NAMALWA (cell line): Measurements from ENCODE around the gene GNB1.
"Not testable (repeated sequence)": the region's sequence is repeated elsewhere in the genome, so short reads cannot be mapped to it uniquely, and the experiment has no call there.

ENCODE experiments used
- DNase-seq: peaks from one replicate; pipeline ENCODE4 v3.0.0-alpha.2; 2015; ENCODE audit warnings: low spot score

The GNB1 gene

DNA sequence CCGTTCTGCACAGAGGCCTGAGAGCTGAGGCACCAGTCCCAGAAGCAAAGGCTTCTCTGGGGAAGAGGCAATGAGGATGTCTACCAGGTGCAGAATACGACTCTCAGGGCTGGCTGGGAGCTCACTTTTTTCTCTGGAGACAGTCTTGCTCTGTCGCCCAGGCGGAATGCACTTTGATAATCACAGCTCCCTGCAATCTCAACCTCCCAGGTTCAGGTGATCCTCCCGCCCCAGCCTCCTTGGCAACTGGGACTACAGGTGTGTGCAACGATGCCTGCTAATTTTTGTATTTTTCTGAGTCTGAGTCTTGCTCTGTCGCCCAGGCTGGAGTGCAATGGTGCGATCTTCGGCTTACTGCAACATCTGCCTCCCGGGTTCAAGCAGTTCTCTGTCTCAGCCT, 130.2 kb downstream of the GNB1 start:
- DNase-seq: peak; percentile 35

DNA sequence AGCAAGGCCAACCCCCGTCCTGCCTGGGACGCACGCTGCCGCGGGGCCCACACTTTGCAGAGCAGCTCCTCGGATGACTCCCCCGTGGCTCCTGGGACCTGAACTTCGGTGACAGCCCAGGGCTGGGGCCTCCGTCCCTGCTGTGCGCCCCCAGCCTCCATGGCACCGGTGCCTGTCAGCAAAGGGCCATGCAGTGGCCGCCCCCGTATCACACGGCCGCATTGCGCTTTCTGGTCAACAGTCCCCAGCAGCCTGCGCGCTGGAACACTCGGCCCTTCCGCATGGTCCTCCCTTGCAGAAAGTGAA, 130.6 kb downstream of the GNB1 start:
- DNase-seq: no peak

DNA sequence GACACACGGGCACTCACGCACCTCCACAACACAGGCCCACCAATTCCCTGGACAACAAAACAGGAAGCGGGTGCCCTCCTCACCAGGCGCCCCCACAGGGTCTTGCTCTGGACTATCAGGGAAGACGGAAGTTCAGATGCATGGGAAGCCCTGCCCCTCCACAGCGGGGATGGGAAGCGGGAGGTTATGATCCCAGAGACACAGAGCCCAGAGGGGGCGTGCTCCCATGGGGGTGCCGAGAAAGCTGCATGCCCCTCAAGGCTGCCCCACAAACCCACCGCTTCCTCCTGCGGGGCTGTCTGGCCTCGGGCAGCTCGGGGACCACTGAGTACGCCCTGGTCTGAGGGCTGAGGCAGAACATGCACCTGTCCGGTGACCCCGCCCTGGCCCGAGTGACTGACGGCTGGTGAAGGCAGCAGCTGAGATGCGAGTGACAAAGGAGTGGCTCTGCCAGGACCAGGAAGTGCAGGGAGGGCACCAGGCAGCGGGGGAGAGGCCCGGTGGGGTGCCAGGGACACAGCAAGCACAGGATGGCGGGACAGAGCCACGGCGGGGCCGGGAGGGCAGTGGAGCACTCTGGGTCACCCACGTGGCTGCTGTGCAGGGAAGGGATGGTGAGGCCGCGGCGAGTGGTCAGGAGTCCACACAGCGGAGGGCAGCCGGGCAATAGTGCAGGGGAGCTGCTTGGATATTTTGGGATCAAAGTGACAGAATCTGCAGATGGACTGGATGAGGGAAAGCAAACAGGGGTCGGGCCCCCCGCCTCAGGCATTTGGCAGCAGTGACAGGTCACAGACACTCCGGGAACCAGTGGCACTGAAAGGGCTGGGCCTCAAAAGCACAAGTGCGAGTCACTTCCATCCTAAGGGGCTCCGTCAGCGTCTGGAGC, 131.2 kb downstream of the GNB1 start:
- DNase-seq: no peak

DNA sequence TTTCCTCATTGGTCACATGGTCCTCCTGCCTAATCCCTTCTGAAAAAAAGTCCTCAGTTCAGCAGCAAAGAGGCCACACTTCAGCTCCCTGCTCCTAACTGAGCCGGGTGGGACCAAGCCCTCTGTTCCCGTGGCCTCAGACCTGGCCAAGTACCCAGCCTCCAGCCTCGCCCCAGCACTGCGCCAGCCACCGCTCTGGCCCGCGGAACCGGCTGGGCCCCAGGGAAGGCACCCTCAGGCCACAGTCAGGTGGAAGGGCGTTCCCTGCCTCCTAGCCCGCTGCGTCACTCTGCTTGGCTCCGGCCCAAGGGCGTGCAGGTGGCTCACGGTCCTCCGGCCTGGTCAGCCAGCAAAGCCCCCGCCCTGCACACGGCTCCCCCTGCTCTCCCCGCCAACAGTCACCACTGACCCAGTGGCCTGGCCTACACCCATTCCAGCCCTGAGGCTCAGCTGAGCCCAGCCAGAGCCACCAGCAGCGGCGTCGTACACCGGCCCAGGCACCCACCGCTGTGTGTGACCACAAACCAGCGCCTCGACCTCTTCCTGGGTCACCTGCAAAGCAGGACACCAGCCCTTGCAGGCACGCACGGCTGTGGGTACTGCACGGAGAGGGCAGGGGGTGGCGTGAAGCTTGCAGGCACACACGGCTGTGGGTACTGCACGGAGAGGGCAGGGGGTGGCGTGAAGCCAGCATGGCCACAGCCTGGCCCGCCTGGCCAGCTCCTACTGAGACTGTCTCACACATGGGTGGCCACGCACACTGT, 132.0 kb downstream of the GNB1 start:
- DNase-seq: no peak

DNA sequence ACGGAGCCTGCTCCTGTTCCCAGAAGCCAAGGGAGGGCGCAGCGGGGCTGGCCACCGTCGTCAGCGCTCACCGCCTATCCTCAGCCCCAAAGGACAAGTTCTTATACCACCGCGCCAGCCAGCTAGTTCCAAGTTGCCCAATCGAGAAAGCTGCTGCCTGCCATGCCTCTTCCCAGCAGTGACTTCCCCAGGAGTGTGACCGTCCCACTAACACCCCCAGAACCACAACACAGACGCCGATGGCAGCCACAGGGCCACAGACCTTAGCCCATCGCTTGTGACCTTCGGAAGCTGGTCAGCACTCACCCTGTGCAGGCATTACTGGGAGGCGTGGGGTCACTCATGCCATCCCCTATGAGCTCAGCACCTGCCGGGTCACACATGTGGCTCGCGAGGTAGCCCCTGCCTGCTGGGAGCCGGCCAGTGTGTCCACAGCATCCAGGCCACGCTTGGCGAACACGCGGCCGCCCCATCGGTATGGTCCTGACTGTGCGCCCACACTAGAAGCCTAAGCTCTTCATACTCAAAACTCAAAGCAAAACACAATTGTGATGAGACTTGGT, 132.7 kb downstream of the GNB1 start:
- no peak for DNase-seq

DNA sequence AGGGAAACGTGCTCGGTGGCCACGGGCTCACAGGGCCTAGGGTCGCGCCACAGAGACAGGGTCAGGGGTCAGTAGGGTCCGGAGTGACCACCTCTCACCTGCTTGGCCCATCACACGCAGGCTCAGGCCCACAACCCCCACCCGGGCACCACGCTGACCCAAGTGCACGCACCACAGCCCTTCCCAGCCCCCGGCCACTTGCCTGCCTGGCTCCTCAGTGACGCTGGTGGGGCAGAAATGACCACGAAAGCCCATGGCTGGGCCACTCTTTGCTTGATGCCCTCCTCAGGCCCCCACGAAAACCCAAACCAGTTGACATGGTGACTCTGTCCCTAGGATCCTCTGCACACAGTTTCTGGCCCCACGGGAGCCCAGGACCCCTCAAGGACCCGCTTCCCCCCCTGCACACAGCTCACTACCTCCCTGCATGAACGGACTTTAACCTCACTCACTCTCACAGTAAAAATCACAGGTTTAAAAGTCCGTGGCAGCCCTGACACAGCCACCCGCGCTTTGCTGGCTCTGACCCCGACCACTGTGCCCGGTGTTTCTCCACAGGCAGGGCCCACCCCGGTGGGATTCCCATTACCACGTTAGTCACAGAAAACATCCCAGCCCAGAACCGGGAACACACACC, 133.3 kb downstream of the GNB1 start:
- DNase-seq: no peak

DNA sequence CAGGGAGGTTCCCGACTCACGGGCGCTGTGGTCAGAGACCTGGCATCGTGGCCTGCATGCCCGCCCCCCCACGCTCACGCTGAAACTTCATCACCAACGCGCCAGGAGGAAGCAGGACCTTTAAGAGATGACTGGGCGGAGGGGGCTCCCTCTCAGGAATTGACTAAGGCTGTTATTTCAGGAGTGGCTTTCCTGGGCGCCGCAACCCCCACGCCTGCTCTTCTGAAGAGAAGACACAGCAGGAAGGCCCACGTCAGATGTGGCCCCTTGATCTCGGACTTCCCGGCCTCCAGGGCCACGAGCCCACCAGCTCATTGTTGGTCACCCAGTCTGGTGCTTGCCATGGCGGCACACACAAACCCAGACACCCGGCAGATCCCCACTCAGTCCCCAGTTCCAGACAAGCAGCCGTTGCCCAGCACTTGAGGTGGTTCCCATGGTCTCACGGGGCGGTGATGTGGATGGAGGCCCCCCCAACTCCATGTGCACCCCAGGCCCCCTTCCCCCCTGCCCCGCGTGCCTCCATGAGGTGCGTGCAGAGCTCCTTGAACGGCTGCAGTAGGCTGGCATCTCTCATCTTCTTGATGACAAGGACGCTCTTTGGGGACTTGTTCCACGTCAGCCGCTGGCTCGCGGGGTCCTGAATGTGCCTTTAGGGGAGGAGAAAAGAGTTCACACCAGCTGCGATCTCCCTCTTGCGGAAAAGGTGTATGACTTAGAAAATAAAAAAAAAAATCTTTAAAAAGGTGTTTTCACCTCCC, 134.0 kb downstream of the GNB1 start:
- DNase-seq: no peak

DNA sequence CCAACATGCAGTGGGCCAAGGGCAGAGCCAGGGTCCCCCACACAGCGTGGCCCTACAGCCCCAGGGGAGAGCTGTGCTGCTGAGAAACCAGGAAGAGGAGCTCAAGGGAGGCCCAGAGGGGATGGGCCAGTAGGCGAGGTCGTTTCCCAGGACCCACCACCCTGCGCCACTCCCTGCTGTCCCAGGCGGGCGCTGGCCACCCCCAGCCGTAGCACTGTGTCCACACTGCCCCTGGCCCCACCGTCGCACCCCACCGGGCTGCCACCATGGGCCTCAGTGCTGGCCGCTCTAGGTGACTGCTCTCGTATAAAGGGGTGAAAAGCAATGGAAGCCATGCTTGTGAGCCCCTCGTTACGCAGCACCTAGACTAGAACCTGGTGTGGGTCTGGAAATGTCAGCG, 135.0 kb downstream of the GNB1 start:
- DNase-seq: no peak

DNA sequence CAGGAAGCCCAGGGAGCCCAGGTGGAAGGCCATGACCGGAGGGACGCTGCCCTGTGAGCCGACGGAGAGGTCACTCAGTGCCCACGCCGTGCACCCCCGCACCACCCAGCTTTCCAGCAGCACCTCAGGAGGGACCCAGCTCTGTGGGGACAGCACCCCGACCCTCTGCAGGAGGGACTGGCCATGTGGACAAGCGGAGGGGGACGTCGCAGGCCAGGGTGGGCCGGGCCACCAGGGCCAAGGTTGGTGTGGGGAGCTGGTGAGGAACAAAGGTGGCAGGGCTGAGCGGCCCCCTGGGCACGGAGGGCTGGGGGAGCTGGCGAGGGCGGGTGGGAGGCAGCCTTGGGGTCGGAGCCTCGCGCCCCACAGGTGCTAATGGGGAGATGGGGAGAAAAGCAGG, 135.5 kb downstream of the GNB1 start:
- no peak for DNase-seq

DNA sequence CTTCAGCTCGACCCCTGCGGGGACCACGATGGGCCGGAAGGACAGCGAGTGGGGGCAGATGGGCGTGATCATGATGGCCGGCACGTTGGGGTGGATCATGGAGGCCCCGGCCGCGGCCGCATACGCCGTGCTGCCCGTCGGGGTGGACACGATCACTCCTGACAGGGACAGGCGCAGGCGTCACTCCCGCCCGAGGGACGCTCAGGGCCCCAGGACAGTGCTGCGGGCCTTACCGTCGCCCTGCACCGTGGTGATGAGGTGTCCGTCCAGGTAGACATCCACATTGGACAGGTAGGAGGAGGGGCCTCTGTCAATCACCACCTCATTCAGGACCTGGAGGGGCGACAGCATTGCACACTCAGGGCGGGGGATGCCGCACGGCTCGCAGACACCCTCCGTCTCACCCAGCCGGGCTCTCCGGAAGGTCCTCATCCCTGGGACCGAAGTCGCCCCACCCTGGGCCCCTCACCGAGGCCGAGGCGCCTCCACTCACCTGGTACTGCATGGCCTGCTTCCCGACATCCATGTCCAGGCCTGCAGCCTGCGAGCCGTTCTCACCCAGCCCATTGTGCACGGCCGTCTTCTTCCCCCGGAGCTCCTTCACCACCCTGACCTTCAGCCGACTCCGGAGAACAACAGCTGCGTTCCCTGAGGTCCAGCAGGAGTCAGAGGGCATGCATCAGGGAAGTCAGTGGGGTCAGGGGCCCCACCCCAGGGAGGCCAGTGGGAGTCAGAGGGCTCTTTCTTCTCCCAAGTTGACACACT, 136.7 kb downstream of the GNB1 start:
- no peak for DNase-seq

DNA sequence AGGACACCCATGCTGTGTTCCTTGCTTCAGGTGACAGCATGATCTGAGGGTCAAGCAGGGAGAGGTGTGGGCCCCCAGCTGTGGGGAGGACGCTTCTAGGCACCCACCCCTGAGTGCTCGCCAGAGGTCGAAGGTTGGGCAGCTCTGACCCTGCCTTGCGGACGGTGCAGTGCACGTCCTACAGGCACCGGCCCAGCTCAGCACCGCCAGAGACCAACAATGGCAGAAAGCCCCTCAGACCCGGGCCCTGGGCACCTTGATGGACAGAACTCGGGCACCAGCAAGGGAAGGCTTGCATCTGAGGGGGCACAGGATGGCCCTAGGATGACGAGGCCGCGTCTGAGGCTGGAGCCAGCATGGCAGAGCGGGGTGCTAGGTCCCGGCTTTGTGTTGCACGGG, 137.3 kb downstream of the GNB1 start:
- DNase-seq: no peak

DNA sequence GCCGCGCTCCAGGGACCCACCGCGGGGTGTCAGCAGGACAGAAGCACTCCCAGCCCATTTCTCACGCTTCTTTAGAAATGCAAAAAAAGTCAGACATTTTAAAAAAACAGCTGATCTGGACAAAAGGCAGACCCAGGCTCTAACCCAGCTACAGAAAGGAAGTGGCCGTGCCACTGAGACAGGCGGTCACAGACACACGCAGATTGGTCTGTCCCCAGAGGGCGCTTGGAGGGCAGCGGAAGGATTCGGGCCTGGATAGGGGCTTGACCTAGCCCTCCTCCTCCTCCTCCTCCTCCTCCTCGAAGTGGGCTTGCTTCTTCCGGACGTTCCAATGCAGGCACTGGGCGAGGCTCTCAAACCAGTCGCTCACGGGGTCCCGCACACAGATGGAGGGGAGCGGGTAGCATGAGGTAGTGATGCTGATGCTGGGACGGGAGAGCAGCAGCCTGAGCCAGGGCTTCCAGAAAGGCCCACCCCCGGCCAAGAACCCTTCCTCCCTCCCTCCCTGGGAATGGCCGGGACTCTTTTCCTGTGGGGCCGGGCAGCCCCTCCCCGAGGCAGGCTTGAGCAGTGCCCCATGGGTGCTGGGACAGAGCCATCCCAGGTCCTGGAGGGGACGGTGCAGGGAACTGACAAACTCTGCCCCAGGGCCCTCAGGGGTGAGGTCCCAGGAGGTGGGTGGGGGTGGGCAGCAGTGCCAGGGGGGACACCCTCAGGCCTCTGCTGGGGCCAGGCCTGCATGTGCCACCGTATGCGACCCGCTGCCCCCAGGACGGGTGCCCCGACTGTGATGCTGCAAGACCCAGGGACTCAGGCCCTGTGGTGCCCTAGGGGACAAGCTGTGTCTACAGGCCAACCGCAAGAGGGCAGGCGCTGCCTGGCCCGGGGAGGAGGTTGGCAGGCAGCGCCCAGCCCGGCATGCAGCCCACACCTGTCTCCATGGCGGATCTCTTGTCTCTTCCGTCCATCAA, 138.0 kb downstream of the GNB1 start:
- peak; percentile 24 for DNase-seq

DNA sequence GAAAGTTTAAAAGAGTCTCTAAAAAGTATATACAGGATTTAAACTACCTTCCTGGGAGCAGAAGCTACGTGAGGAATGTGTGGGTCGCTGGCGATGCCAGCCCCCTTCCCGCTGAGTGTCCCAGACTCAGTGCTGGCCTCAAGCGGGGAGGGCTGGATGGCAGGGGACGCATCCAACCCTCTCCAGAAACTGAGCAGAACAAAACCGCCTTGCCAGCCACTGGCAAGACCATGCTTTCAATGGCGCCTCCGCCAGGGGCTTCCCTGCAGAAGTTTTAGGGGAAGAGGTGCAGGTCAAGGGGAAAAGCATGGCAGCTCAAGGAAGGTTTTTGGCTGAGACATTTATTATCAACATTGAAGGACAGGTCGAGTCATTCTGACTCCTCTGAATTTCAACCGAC, 138.7 kb downstream of the GNB1 start:
- peak; percentile 15 for DNase-seq

DNA sequence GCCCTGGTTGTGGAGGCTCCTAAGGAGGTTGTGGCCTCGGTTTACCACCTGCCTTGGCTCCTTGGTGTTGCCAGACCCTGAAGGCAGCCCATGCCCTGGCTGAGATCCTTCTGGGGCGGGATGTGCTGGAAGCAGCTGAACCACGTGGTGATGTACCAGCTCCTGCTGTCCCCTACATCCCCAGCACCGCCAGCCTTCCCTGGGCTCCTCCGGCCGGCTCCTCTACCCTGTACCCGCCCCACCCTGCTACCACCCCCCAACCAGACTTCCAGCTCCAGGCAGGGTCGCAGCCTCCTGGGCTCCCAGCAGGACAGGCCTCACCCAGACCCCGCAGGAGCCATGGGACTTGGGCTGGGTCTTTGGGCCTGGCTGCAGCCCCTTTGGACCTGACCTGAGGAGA, 140.9 kb downstream of the GNB1 start:
- not testable (repeated sequence) for DNase-seq

DNA sequence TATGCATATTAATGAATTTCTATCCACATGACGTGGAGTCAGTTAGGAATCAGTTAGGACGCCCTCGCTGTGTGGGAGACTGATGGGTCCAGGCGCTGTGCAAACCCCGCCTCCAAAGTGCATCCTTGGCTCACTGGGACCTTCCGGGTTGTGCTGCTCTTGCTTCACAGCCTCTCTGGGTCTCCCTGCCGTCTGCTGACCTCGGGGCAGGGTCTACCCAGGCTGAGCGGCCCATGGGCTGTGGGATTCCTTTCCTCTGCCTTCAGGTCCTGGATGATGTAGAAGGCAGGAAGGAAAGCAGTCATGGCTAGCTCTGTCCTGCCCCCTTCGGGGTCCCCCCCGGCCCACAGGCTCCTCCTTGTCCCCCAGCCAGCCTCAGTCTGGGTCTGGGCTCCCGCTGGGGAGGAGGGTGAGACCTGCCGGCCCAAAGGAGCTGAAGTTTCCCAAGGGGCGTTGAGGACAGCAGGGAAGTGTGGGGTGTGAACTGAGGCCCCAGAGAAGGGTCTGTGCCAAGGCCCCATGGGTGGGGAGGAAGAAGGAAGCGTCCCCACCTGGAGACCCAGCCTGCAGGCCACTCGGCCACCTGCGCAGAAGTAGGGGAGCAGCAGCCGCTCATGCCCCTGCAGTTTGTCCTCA, 142.1 kb downstream of the GNB1 start:
- no peak for DNase-seq

DNA sequence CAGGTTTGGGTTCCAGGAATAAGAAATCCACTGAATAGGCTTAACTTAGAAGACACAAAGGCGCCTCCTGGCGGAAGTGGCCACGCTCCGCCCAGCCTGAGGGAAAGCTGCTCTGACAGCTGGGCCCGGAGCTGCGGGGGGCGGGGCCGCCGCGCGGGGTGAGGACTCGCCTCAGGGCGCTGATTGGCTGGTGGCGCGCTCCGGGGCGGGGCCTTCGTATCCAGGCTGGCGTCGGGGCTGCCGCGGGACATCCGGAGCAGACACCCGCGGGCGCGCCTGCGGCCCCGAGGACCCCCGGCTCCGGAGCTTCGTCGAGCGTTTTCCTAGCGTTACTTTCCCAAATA, 144.3 kb downstream of the GNB1 start:
- DNase-seq: not testable (repeated sequence)

DNA sequence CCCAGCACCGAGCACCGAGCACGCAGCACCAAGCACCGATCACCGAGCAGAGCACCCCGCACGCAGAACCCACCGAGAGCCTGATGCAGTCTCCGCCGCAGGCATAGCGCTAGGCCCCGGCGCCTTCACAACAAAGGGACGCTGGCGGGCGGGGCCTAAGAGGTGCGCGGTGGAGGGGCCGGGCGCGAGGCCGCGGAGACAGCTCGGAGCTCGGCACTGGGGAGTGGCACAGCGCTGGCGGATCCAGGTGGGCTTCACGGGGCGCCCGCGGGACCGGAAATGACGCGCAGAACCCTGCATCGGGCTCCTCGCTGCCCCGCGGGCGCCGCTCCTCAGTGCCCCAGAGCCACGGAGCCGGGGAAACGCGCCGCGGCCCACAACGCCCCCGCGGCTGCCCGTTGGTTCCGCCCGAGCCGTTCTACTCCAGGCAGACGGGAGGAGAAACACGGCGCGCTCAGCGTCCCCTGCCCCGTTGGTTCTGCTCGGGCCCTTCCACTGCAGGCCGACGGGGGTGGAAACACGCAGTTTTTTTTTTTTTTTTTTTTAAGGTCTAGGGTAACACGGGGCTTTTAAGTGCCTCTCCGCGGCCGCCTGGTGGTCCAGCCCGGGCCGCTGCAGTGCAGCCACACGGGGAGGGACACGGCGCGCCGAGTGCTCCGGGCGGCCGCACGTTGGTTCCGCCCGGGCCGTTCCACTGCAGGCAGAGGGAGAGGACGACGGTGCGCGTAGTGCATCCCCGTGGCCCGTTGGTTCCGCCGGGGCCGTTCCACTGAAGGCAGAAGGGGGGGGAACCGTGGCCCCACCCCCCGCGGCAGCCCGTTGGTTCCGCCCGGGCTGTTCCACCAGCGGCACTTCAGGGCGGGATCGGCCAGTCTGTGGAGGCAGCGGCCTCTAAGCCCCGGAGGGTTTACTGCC, 145.0 kb downstream of the GNB1 start:
- peak; percentile 72 for DNase-seq

DNA sequence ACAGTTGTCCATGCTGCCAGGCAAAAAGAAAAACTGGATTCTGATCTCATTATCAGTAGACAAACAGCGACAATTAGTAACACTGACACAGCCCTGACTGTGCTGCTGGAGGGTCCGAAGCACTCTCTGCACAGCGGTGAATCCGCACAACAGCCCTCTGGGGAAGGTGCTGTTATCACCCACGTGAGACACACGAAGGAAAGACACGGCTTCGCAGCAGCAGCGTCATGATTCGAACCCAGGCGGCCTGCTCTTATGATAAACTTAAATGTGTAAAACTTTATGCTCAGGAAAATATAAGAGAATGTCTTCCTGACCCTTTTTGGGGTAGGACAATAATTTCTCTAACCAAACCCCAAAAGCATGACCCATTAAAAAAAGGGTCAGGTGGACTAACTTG, 148.4 kb downstream of the GNB1 start:
- DNase-seq: not testable (repeated sequence)

DNA sequence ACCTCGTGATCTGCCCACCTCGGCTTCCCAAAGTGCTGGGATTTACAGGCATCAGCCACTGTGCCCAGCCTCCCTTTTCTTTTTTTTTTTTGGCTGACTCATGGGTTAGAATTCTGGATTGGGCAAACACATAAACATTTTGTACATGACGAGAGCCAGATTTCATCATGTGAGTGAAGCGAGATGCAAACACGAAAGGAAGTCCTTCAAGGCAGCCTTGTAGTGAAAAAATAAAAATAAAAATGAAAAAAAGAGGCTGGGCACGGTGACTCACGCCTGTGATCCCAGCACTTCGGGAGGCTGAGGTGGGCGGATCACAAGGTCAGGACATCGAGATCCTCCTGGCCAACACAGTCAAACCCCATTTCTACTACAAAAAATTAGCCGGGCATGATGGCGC, 149.9 kb downstream of the GNB1 start:
- DNase-seq: not testable (repeated sequence)
